GM18907 (cell line): ENCODE measurements around the gene ZNF670.
"Not testable (repeated sequence)": the region's sequence is repeated elsewhere in the genome, so short reads cannot be mapped to it uniquely, and the experiment has no call there.

Experiments used
- ATAC-seq: cut with Tn5 transposase; IDR thresholded peaks from one replicate; pipeline ENCODE4 v1.9.1; 2021; ENCODE audit warnings: mild to moderate bottlenecking, moderate library complexity; ENCODE audit not compliant: unreplicated experiment

ZNF670 gene

DNA sequence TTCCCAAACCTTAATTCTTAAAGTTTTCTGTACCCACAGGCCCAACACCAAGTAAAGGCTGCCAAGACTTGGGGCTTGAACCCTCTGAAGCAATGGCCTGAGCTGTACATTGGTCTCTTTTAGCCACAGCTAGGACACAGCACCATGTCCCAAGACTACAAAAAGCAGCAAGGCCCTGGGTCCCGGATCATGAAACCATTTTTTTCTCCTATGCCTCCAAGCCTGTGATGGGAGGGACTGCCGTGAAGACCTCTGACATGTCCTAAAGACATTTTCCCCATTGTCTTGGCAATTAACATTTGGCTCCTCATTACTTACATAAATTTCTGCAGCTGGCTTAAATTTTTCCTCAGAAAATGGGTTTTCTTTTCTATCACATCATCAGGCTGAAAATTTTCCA lies 30.9 kb downstream of the ZNF670 start:
- ATAC-seq = no peak

DNA sequence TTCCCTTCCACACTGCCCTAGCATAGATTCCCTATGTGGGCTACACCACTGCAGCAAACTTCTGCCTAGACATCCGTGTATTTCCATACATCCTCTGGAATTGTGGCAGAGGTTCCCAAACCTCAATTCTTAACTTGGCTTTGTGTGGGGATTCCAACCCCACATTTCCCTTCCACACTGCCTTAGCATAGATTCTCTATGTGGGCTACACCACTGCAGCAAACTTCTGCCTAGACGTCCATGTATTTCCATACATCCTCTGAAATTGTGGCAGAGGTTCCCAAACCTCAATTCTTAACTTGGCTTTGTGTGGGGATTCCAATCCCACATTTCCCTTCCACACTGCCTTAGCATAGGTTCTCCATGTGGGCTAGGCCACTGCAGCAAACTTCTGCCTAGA lies 31.4 kb downstream of the ZNF670 start:
- no peak for ATAC-seq

DNA sequence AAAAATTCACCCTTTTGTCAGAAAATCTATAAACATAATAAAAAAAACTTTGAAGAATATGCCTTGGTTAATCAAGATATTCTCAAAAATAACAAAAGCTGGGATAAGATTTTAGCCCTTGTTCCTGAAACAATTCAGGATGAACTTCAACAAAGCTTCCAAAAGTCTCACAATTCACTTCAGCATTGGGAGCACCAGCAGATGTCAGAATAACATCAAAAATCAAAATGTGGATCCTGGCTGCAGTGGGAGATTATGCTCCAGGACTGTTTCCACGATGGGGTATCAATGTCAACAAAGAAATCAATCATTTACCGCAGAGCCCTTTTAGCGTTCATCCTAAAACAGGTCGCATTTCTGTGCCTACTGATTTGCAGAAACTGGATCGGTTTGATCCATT lies 35.2 kb downstream of the ZNF670 start:
- no peak for ATAC-seq

DNA sequence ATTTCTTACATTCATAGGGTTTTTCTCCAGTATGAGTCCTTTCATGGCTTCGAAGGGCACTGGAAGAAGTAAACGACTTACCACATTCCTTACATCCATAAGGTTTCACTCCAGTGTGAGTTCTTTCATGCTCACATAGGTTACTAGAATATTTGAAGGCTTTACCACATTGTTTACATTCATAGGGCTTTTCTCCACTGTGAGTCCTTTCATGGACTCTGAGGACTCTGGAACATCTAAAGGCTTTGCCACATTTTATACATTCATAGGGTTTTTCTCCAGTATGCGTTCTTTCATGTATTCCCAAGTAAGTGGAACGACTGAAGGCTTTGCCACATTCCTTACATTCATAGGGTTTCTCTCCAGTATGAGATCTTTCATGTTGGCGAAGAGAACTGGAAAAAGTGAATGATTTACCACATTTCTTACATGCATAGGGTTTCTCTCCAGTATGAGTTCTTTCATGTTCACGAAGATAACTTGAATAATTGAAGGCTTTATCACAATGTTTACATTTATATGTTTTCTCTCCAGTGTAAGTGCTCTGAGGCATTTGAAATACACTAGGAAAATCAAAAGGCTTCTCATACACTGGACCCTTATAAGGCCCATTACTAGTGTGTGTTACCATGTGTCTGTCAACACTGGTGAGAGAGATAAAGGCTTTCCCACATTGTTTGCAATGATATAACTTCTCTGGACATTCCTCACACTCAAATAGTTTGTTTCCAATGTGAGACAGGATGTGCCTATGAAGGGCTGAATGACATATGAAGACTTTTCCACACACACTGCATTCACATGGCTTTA lies 40.9 kb downstream of the ZNF670 start:
- ATAC-seq = no peak

DNA sequence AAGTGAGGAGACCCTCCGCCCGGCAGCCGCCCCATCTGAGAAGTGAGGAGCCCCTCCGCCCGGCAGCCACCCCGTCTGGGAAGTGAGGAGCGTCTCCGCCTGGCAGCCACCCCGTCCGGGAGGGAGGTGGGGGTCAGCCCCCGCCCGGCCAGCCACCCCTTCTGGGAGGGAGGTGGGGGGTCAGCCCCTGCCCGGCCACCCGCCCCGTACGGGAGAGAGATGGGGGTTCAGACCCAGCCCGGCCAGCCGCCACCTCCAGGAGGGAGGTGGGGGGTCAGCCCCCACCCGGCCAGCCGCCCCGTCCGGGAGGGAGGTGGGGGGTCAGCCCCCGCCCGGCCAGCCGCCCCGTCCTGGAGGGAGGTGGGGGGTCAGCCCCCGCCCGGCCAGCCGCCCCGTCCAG lies 46.3 kb downstream of the ZNF670 start:
- ATAC-seq = not testable (repeated sequence)
